Measurements from ENCODE around the gene OR2L8. TPM values are rescaled to one million over a fixed set of nuclear protein-coding genes. Genes with fewer than 3 reads are reported as not detected.

The OR2L8 gene
- polyA plus RNA-seq, 2 donors: not detected

DNA sequence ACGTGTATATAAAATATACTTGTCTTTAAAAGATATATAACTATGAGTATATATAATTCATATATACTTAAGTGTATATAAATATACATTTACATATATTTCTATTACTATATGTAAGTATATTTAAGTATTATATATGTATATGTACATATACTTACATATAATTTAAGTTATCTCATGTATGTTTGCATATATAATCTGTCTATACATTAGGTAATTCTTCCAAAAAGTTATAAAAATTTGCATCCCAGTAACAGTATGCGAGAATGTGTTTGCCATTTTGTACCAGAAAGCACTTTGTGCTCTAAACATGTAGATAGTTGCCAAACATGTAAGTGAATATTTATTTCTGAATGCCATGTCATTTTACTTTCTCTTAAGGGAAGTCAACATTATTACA, 16.3 kb downstream of the OR2L8 start, which contains the start of gene OR2AK2:
OR2AK2 (plus strand) TSS at position 301 of the 400 bp plus-strand sequence. CDS start 144 bp downstream, outside the sequence.
- H3K27ac ChIP-seq (ENCODE audit: low read depth in 2 of 2, low read length in 1 of 2): no peak within 1 kb of the TSS
- H3K9me3 ChIP-seq (ENCODE audit: control insufficient read depth in 2 of 2, insufficient read depth in 1 of 2, low read depth in 1 of 2, low read length in 1 of 2): no peaks in the 10 kb centered on the region
- H3K27me3 ChIP-seq (ENCODE audit: control insufficient read depth in 1 of 2, insufficient read depth in 2 of 2, low read length in 2 of 2): no peaks in the 10 kb centered on the region
- no peaks in the 10 kb centered on the region for H3K36me3 ChIP-seq (ENCODE audit: control insufficient read depth in 2 of 2, insufficient read depth in 2 of 2, low read length in 1 of 2)
- WGBS, 2 donors: 80 to 85% methylated on average over 2 of the region's 2 CpGs
- no peak within 1 kb of the TSS for H3K4me3 ChIP-seq (ENCODE audit: low read depth in 1 of 2, low read length in 2 of 2)
- no peaks in the 10 kb centered on the region for H3K4me1 ChIP-seq (ENCODE audit: control insufficient read depth in 2 of 2, insufficient read depth in 2 of 2, low read length in 1 of 2)

DNA sequence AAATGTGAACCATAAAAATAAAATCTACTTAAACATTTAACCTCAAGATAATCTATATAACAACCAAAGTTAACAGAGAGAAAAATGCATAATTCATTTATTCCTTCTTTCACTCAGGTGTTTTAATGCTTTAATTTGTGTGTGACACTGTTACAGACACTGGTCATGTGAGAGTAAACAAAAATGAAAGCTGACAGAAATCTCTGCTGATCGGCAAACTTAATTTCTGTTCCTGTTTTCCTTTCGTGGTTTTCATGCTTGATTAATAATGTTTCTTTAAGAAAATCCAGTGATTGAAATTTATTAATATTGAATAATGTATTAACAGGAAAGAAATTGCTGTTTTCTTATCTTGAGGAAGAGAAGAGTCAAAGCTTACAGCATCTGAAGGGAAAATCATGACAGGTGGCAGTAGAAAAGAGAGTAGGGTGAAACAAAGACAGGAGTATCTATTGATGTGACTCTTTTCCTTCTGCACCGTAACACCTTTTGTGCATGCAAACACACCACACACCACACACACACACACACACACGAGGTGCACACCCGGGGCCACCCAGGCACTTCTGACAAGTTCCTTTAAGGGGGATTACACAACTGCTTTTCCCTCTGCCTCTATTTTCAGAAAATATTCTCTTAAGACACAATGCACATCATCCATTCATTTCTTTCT, 18.0 kb downstream of the OR2L8 start:
- H3K27ac ChIP-seq (ENCODE audit: low read depth in 2 of 2, low read length in 1 of 2): no peak overlapping the region

DNA sequence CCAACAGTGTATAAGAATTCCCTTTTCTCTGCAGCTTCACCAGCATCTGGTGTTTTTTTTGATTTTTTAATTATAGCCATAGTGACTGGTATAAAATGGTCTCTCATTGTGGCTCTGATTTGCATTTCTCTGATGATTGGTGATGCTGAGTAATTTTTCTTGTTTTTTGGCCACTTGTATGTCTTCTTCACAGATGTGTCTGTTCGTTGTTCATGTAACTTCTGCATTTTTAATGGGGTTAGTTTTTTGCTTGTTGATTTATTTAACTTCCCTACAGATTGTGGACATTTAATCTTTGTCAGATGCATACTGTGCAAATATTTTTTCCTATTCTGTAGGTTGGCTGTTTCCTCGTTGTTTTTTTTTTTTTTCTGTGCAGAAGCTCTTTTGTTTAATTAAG, 44.3 kb downstream of the OR2L8 start:
- no peak overlapping the region for H3K27ac ChIP-seq (ENCODE audit: low read depth in 2 of 2, low read length in 1 of 2)
- no peaks in the 10 kb centered on the region for H3K27me3 ChIP-seq (ENCODE audit: control insufficient read depth in 1 of 2, insufficient read depth in 2 of 2, low read length in 2 of 2)
- H3K36me3 ChIP-seq (ENCODE audit: control insufficient read depth in 2 of 2, insufficient read depth in 2 of 2, low read length in 1 of 2): no peaks in the 10 kb centered on the region
- peaks cover 0 to 3% of the 10 kb centered on the region in 2 donors for H3K9me3 ChIP-seq (ENCODE audit: control insufficient read depth in 2 of 2, insufficient read depth in 1 of 2, low read depth in 1 of 2, low read length in 1 of 2)
- H3K4me1 ChIP-seq (ENCODE audit: control insufficient read depth in 2 of 2, insufficient read depth in 2 of 2, low read length in 1 of 2): no peaks in the 10 kb centered on the region
- no peak overlapping the region for H3K4me3 ChIP-seq (ENCODE audit: low read depth in 1 of 2, low read length in 2 of 2)
- 41 to 52% methylated on average over 2 of the region's 2 CpGs for WGBS, 2 donors

More for the DNA sequence above, 18.0 kb downstream of the OR2L8 start:
- Histone ChIP-seq H3K9me3 (ENCODE audit: control insufficient read depth in 2 of 2, insufficient read depth in 1 of 2, low read depth in 1 of 2, low read length in 1 of 2) (no peaks in the 10 kb centered on the region), H3K4me3 (ENCODE audit: low read depth in 1 of 2, low read length in 2 of 2) (no peak overlapping the region), H3K4me1 (ENCODE audit: control insufficient read depth in 2 of 2, insufficient read depth in 2 of 2, low read length in 1 of 2) (no peaks in the 10 kb centered on the region), H3K36me3 (ENCODE audit: control insufficient read depth in 2 of 2, insufficient read depth in 2 of 2, low read length in 1 of 2) (no peaks in the 10 kb centered on the region), H3K27me3 (ENCODE audit: control insufficient read depth in 1 of 2, insufficient read depth in 2 of 2, low read length in 2 of 2) (no peaks in the 10 kb centered on the region)
- WGBS, 2 donors: 49 to 68% methylated on average over 5 of the region's 5 CpGs

DNA sequence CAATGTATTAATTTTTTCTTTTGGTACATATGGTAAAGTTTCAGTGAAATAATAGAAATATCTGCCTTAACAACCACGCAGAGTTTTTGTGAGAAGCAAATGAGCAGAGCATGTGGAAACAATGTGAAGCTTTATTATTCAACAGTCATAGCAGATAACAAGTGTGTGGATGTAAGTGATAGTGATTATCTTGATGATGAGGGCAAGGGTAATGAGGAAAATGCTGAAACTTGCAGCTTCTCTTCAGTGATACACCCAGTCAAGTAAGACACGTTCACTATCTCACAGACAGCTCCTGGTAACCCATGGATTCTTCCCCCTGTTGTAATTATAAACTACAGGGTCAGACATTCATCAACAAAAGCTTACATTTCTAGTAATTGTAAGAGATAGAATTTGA, 50.2 kb downstream of the OR2L8 start:
- Histone ChIP-seq H3K27ac (ENCODE audit: low read depth in 2 of 2, low read length in 1 of 2) (no peak overlapping the region), H3K9me3 (ENCODE audit: control insufficient read depth in 2 of 2, insufficient read depth in 1 of 2, low read depth in 1 of 2, low read length in 1 of 2) (no peaks in the 10 kb centered on the region), H3K27me3 (ENCODE audit: control insufficient read depth in 1 of 2, insufficient read depth in 2 of 2, low read length in 2 of 2) (no peaks in the 10 kb centered on the region), H3K4me3 (ENCODE audit: low read depth in 1 of 2, low read length in 2 of 2) (no peak overlapping the region), H3K36me3 (ENCODE audit: control insufficient read depth in 2 of 2, insufficient read depth in 2 of 2, low read length in 1 of 2) (no peaks in the 10 kb centered on the region), H3K4me1 (ENCODE audit: control insufficient read depth in 2 of 2, insufficient read depth in 2 of 2, low read length in 1 of 2) (no peaks in the 10 kb centered on the region)
- WGBS, 2 donors: 33 to 38% methylated on average over 2 of the region's 2 CpGs

Other genes starting within 250 kb of the OR2L8 start
- not detected for gene OR6F1, start 232.2 kb upstream of the OR2L8 start, polyA plus RNA-seq
- gene OR14K1, start 210.2 kb upstream of the OR2L8 start, polyA plus RNA-seq: not detected
- gene OR14A2, start 200.7 kb upstream of the OR2L8 start, polyA plus RNA-seq: not detected
- gene OR1C1, start 188.3 kb upstream of the OR2L8 start, polyA plus RNA-seq: not detected
- not detected for gene OR14A16, start 124.7 kb upstream of the OR2L8 start, polyA plus RNA-seq
- not detected for gene OR11L1, start 107.0 kb upstream of the OR2L8 start, polyA plus RNA-seq
- under 1 TPM in 1 of 2 donors, not detected in 1; 0.15 TPM for gene TRIM58, start 91.7 kb upstream of the OR2L8 start, polyA plus RNA-seq
- gene OR2W3, start 53.3 kb upstream of the OR2L8 start, polyA plus RNA-seq: under 1 TPM in 1 of 2 donors, not detected in 1; 0.12 TPM
- gene OR2T8, start 28.6 kb upstream of the OR2L8 start, polyA plus RNA-seq: not detected
- gene OR2AJ1, start 24.0 kb upstream of the OR2L8 start, polyA plus RNA-seq: not detected
- gene OR2AK2, start 16.4 kb downstream of the OR2L8 start, polyA plus RNA-seq: not detected
- gene OR2L5, start 64.8 kb downstream of the OR2L8 start, polyA plus RNA-seq: not detected
- not detected for gene OR2L2, start 81.2 kb downstream of the OR2L8 start, polyA plus RNA-seq
- gene OR2L3, start 98.0 kb downstream of the OR2L8 start, polyA plus RNA-seq: not detected
- not detected for gene OR2L13, start 146.3 kb downstream of the OR2L8 start, polyA plus RNA-seq
- not detected for gene OR2M5, start 196.3 kb downstream of the OR2L8 start, polyA plus RNA-seq
- gene OR2M2, start 226.0 kb downstream of the OR2L8 start, polyA plus RNA-seq: not detected
- not detected for gene OR2M3, start 248.4 kb downstream of the OR2L8 start, polyA plus RNA-seq